ENCODE results near the gene CORO2B. TPM values are rescaled to one million over a fixed set of nuclear protein-coding genes. Genes with fewer than 3 reads are reported as not detected.

Gene CORO2B
- total RNA-seq, 1 donor from 2014 or later, result 16.3 TPM

GRCh38 chr15:68650901-68651709, 72.3 kb downstream of the CORO2B start:
- peak; percentile 97 for TF ChIP-seq CTCF (IDR thresholded peaks at IDR 0.05; ENCODE audit: partially characterized antibody, unreplicated experiment)
- H3K9me3 Mint-ChIP-seq (ENCODE audit: unreplicated experiment), result peaks cover 2% of the 10 kb centered on the region
- peaks cover 6% of the 10 kb centered on the region for H3K27me3 Mint-ChIP-seq (ENCODE audit: unreplicated experiment)
- no peaks in the 10 kb centered on the region for H3K36me3 Mint-ChIP-seq (ENCODE audit: unreplicated experiment)
- no peak overlapping the region for H3K4me3 Mint-ChIP-seq (ENCODE audit: unreplicated experiment)
- DNase-seq, result peak; percentile 97
- H3K4me1 Mint-ChIP-seq (ENCODE audit: low read depth, unreplicated experiment), result peaks cover 21% of the 10 kb centered on the region
- no peak overlapping the region for H3K27ac Mint-ChIP-seq (ENCODE audit: unreplicated experiment)

GRCh38 chr15:68651916-68652525, 73.2 kb downstream of the CORO2B start:
- no peaks in the 10 kb centered on the region for H3K9me3 Mint-ChIP-seq (ENCODE audit: unreplicated experiment)
- H3K4me1 Mint-ChIP-seq (ENCODE audit: low read depth, unreplicated experiment), result peaks cover 19% of the 10 kb centered on the region
- H3K27me3 Mint-ChIP-seq (ENCODE audit: unreplicated experiment), result peaks cover 6% of the 10 kb centered on the region
- no peak for TF ChIP-seq CTCF (IDR thresholded peaks at IDR 0.05; ENCODE audit: partially characterized antibody, unreplicated experiment)
- H3K27ac Mint-ChIP-seq (ENCODE audit: unreplicated experiment), result no peak overlapping the region
- H3K36me3 Mint-ChIP-seq (ENCODE audit: unreplicated experiment), result no peaks in the 10 kb centered on the region
- no peak overlapping the region for H3K4me3 Mint-ChIP-seq (ENCODE audit: unreplicated experiment)
- no peak for DNase-seq

- no peak for DNase-seq
- Mint-ChIP-seq H3K27me3 (ENCODE audit: unreplicated experiment) (peaks cover 8% of the 10 kb centered on the region), H3K36me3 (ENCODE audit: unreplicated experiment) (no peaks in the 10 kb centered on the region), H3K27ac (ENCODE audit: unreplicated experiment) (no peak overlapping the region), H3K9me3 (ENCODE audit: unreplicated experiment) (no peaks in the 10 kb centered on the region), H3K4me3 (ENCODE audit: unreplicated experiment) (no peak overlapping the region), H3K4me1 (ENCODE audit: low read depth, unreplicated experiment) (peaks cover 24% of the 10 kb centered on the region)
- no peak for TF ChIP-seq CTCF (IDR thresholded peaks at IDR 0.05; ENCODE audit: partially characterized antibody, unreplicated experiment)
Measured at GRCh38 chr15:68653031-68653635, 74.3 kb downstream of the CORO2B start.

GRCh38 chr15:68653801-68654200, 75.0 kb downstream of the CORO2B start:
- no peak for TF ChIP-seq CTCF (IDR thresholded peaks at IDR 0.05; ENCODE audit: partially characterized antibody, unreplicated experiment)
- H3K9me3 Mint-ChIP-seq (ENCODE audit: unreplicated experiment), result no peaks in the 10 kb centered on the region
- H3K27ac Mint-ChIP-seq (ENCODE audit: unreplicated experiment), result no peak overlapping the region
- H3K36me3 Mint-ChIP-seq (ENCODE audit: unreplicated experiment), result no peaks in the 10 kb centered on the region
- H3K27me3 Mint-ChIP-seq (ENCODE audit: unreplicated experiment), result peaks cover 8% of the 10 kb centered on the region
- no peak for DNase-seq
- H3K4me1 Mint-ChIP-seq (ENCODE audit: low read depth, unreplicated experiment), result peaks cover 28% of the 10 kb centered on the region
- no peak overlapping the region for H3K4me3 Mint-ChIP-seq (ENCODE audit: unreplicated experiment)
